T-cell (primary cell): ENCODE measurements around the gene GPR137B. TPM values are rescaled to one million over a fixed set of nuclear protein-coding genes. Genes with fewer than 3 reads are reported as not detected.

Experiments used
- ATAC-seq, 4 experiments: fragments of 200-7000 bp in 3 of 4; fragments of 150-1000 bp in 1 of 4; cut with Tn5 transposase; replicated peaks in 1 of 4; 1 replicate in 3 of 4; 2 replicates in 1 of 4; pipeline ENCODE4 v1.10.0; 2021; ENCODE audit warnings: moderate library complexity in 3 of 4, mild to moderate bottlenecking in 2 of 4, moderate number of reproducible peaks in 1 of 4
- CTCF ChIA-PET, 2 donors: fragments of 300-600 bp; sonication (Branson Sonifier 250); formaldehyde crosslinking; loops; one replicate each; lab custom pipeline; 2022; ENCODE audit warnings: antibody characterized with exemption in 2 of 2; lab: Charles Lee
- POLR2A ChIA-PET, 2 donors: fragments of 300-600 bp; sonication (Branson Sonifier 250); formaldehyde crosslinking; loops; one replicate each; lab custom pipeline; 2022; ENCODE audit warnings: antibody characterized with exemption in 2 of 2; lab: Charles Lee
- DNase-seq, 35 experiments: peaks; one replicate each; pipeline versions ENCODE4 v3.0.0 to v3.0.0-alpha.2; 2013 to 2023
- H3K27ac ChIP-seq: one replicate; pipeline ENCODE4 v1.5.1; 2013; ENCODE audit warnings: low read length
- H3K27me3 ChIP-seq, 2 experiments: replicated peaks in 1 of 2; 1 replicate in 1 of 2; 2 replicates in 1 of 2; pipeline versions ENCODE4 v1.6.1 to v1.7.0; 2013; ENCODE audit warnings: low read length in 1 of 2, mixed read lengths in 1 of 2; ENCODE audit not compliant: control insufficient read depth in 2 of 2, insufficient read depth in 2 of 2; ENCODE audit errors: extremely low read depth in 1 of 2
- H3K36me3 ChIP-seq, 2 donors: 1 replicate in 1 of 2; 2 replicates in 1 of 2; pipeline versions ENCODE4 v1.6.1 to v1.7.0; 2013; ENCODE audit warnings: low read length in 1 of 2; ENCODE audit not compliant: control insufficient read depth in 2 of 2, insufficient read depth in 1 of 2; ENCODE audit errors: extremely low read depth in 1 of 2
- H3K4me1 ChIP-seq, 2 experiments: 1 replicate in 1 of 2; 2 replicates in 1 of 2; pipeline versions ENCODE4 v1.6.1 to v1.7.0; 2013; ENCODE audit warnings: low read length in 2 of 2, mixed read lengths in 1 of 2; ENCODE audit not compliant: insufficient read depth in 2 of 2, control insufficient read depth in 1 of 2; ENCODE audit errors: extremely low read depth in 1 of 2
- H3K4me3 ChIP-seq, 2 donors: 1 replicate in 1 of 2; 2 replicates in 1 of 2; pipeline versions ENCODE4 v1.5.1 to v1.7.0; 2013; ENCODE audit warnings: mild to moderate bottlenecking in 2 of 2, low read length in 1 of 2, moderate library complexity in 1 of 2; ENCODE audit not compliant: control insufficient read depth in 1 of 2; ENCODE audit errors: extremely low read depth in 1 of 2
- H3K9me3 ChIP-seq: 2 replicates; pipeline ENCODE4 v1.7.0; 2013
- H3K27ac Mint-ChIP-seq, 2 donors: one replicate each; pipeline ENCODE4 v1.8.0; 2020 to 2021; ENCODE audit warnings: mild to moderate bottlenecking in 2 of 2, mixed read lengths in 2 of 2
- H3K27me3 Mint-ChIP-seq, 2 donors: one replicate each; pipeline ENCODE4 v1.8.0; 2021 to 2022; ENCODE audit warnings: mixed read lengths in 2 of 2
- H3K36me3 Mint-ChIP-seq: one replicate; pipeline ENCODE4 v1.8.0; 2021; ENCODE audit warnings: mixed read lengths
- H3K4me1 Mint-ChIP-seq, 3 donors: one replicate each; pipeline ENCODE4 v1.8.0; 2020 to 2022; ENCODE audit warnings: mixed read lengths in 3 of 3, mild to moderate bottlenecking in 1 of 3
- H3K4me3 Mint-ChIP-seq, 3 donors: one replicate each; pipeline ENCODE4 v1.8.0; 2020 to 2022; ENCODE audit warnings: mild to moderate bottlenecking in 3 of 3, mixed read lengths in 3 of 3, moderate library complexity in 3 of 3
- H3K9me3 Mint-ChIP-seq, 3 donors: one replicate each; pipeline ENCODE4 v1.8.0; 2020 to 2022; ENCODE audit warnings: mixed read lengths in 3 of 3
- WGBS: methylation state at CpG from one replicate; pipeline ENCODE4 v1.1.5; 2013; ENCODE audit warnings: missing lambda C conversion rate; ENCODE audit not compliant: insufficient coverage; 5-methylcytosine and 5-hydroxymethylcytosine counted together
- total RNA-seq, 35 experiments: library from RNA in 6 of 35; stranded (reverse) in 6 of 35; fragments of 120-200 nt in 1 of 35; gene quantifications; one replicate each; pipeline versions ENCODE4 v1.2.1 to v1.2.4 and lab custom pipeline; 2013 to 2026

The GPR137B gene
- total RNA-seq, 5 donors from 2014 or later (not counting 1 experiment from before 2014, with no cell fraction given), result 11.2 to 16.1 (median 12.2) TPM

- POLR2A ChIA-PET, result no interaction called here
- Mint-ChIP-seq H3K4me3 (no peak overlapping the region), H3K27ac (no peak overlapping the region), H3K36me3 (no peaks in the 10 kb centered on the region), H3K9me3 (no peaks in the 10 kb centered on the region), H3K27me3 (peaks cover 11 to 15% of the 10 kb centered on the region in 2 donors), H3K4me1 (peaks cover 0 to 4% (median 4%) of the 10 kb centered on the region in 3 donors)
- 92% methylated on average over 9 of the region's 12 CpGs for WGBS
- ATAC-seq, result no peak
- Histone ChIP-seq H3K4me3 (no peak overlapping the region), H3K9me3 (no peaks in the 10 kb centered on the region), H3K27me3 (peaks cover 0 to 24% of the 10 kb centered on the region in 2 experiments), H3K27ac (no peak overlapping the region), H3K36me3 (no peaks in the 10 kb centered on the region), H3K4me1 (peaks cover 0 to 3% of the 10 kb centered on the region in 2 experiments)
- no peak for DNase-seq
- CTCF ChIA-PET, result interaction anchor here in 1 of 2 donors (0.5 to 0.6 kb wide), 2 partner anchors 7 to 452 kb away, joined by 3 to 4 read pairs; no protein-coding TSS in a partner anchor
Observed at GRCh38 chr1:236099355-236099974, 42.9 kb upstream of the GPR137B start.

GRCh38 chr1:236100799-236101198 lies 41.5 kb upstream of the GPR137B start:
- ATAC-seq (no peak), DNase-seq (no peak)
- POLR2A ChIA-PET, result no interaction called here
- Histone ChIP-seq H3K4me1 (peaks cover 0 to 3% of the 10 kb centered on the region in 2 experiments), H3K27me3 (peaks cover 0 to 12% of the 10 kb centered on the region in 2 experiments), H3K36me3 (no peaks in the 10 kb centered on the region), H3K27ac (no peak overlapping the region), H3K9me3 (no peaks in the 10 kb centered on the region), H3K4me3 (no peak overlapping the region)
- CTCF ChIA-PET, result no interaction called here
- 93% methylated on average over 13 of the region's 15 CpGs for WGBS
- no peak overlapping the region for H3K4me3 Mint-ChIP-seq
- H3K9me3 Mint-ChIP-seq, result no peaks in the 10 kb centered on the region
- H3K27ac Mint-ChIP-seq, result no peak overlapping the region
- H3K4me1 Mint-ChIP-seq, result peaks cover 0 to 4% (median 4%) of the 10 kb centered on the region in 3 donors
- no peaks in the 10 kb centered on the region for H3K36me3 Mint-ChIP-seq
- peaks cover 2% of the 10 kb centered on the region in 2 donors for H3K27me3 Mint-ChIP-seq

- H3K4me3 ChIP-seq, result no peak overlapping the region
- H3K4me1 ChIP-seq, result peaks cover 0 to 3% of the 10 kb centered on the region in 2 experiments
- no peaks in the 10 kb centered on the region for H3K36me3 ChIP-seq
- Mint-ChIP-seq H3K9me3 (no peaks in the 10 kb centered on the region), H3K27ac (no peak overlapping the region), H3K27me3 (no peaks in the 10 kb centered on the region), H3K4me1 (peaks cover 0 to 4% (median 4%) of the 10 kb centered on the region in 3 donors), H3K4me3 (no peak overlapping the region), H3K36me3 (no peaks in the 10 kb centered on the region)
- no peaks in the 10 kb centered on the region for H3K9me3 ChIP-seq
- 72% methylated on average over 9 of the region's 10 CpGs for WGBS
- H3K27me3 ChIP-seq, result peaks cover 0 to 12% of the 10 kb centered on the region in 2 experiments
- no peak for DNase-seq
- POLR2A ChIA-PET, result no interaction called here
- no peak overlapping the region for H3K27ac ChIP-seq
- no peak for ATAC-seq
- CTCF ChIA-PET, result interaction anchor here in 1 of 2 donors (0.6 kb wide), 1 partner anchor 68 kb away, joined by 5 read pairs; no protein-coding TSS in a partner anchor
Observed at GRCh38 chr1:236101233-236102200, 40.8 kb upstream of the GPR137B start.

- ChIA-PET POLR2A (no interaction called here), CTCF (interaction anchor here (0.6 to 1.2 kb wide), 4 partner anchors 40 to 358 kb away, joined by 3 to 5 read pairs (median 3); partner anchors contain the start of gene GPR137B (in 1 of the 2))
- Histone ChIP-seq H3K36me3 (no peaks in the 10 kb centered on the region), H3K4me3 (no peak overlapping the region), H3K27me3 (peaks cover 0 to 8% of the 10 kb centered on the region in 2 experiments), H3K27ac (no peak overlapping the region), H3K4me1 (peaks cover 0 to 3% of the 10 kb centered on the region in 2 experiments), H3K9me3 (no peaks in the 10 kb centered on the region)
- H3K9me3 Mint-ChIP-seq, result no peaks in the 10 kb centered on the region
- H3K4me1 Mint-ChIP-seq, result peaks cover 0 to 4% (median 2%) of the 10 kb centered on the region in 3 donors
- no peaks in the 10 kb centered on the region for H3K27me3 Mint-ChIP-seq
- 60% methylated on average over 1 of the region's 11 CpGs for WGBS
- H3K36me3 Mint-ChIP-seq, result no peaks in the 10 kb centered on the region
- H3K4me3 Mint-ChIP-seq, result no peak overlapping the region
- no peak overlapping the region for H3K27ac Mint-ChIP-seq
- DNase-seq (no peak), ATAC-seq (no peak)
Observed at GRCh38 chr1:236102611-236103010, 39.7 kb upstream of the GPR137B start.

- Histone ChIP-seq H3K9me3 (no peaks in the 10 kb centered on the region), H3K4me3 (no peak overlapping the region), H3K27me3 (peaks cover 0 to 8% of the 10 kb centered on the region in 2 experiments), H3K27ac (no peak overlapping the region), H3K36me3 (no peaks in the 10 kb centered on the region), H3K4me1 (peaks cover 0 to 3% of the 10 kb centered on the region in 2 experiments)
- Mint-ChIP-seq H3K36me3 (no peaks in the 10 kb centered on the region), H3K4me1 (peaks cover 0 to 4% (median 2%) of the 10 kb centered on the region in 3 donors), H3K27me3 (no peaks in the 10 kb centered on the region), H3K27ac (no peak overlapping the region), H3K4me3 (no peak overlapping the region), H3K9me3 (no peaks in the 10 kb centered on the region)
- WGBS, result 14% methylated on average over 1 of the region's 7 CpGs
- POLR2A ChIA-PET, result no interaction called here
- no peak for ATAC-seq
- DNase-seq, result no peak
- CTCF ChIA-PET, result interaction anchor here (0.6 to 1.5 kb wide), 3 partner anchors 40 to 397 kb away, joined by 3 read pairs; partner anchors contain the start of gene GPR137B (in 1 of the 2)
Observed at GRCh38 chr1:236103059-236103458, 39.3 kb upstream of the GPR137B start.

- CTCF ChIA-PET, result interaction anchor here in 1 of 2 donors (0.7 to 1.5 kb wide), 3 partner anchors 381 to 423 kb away, joined by 3 to 6 read pairs (median 3); no protein-coding TSS in a partner anchor
- no peak overlapping the region for H3K27ac Mint-ChIP-seq
- H3K4me3 ChIP-seq, result no peak overlapping the region
- ATAC-seq, result peak; percentile 48 to 66 (median 56)
- POLR2A ChIA-PET, result no interaction called here
- H3K4me1 ChIP-seq, result peaks cover 0 to 3% of the 10 kb centered on the region in 2 experiments
- no peaks in the 10 kb centered on the region for H3K36me3 Mint-ChIP-seq
- H3K4me3 Mint-ChIP-seq, result no peak overlapping the region
- peak; percentile 8 to 80 (median 42) for DNase-seq
- H3K27ac ChIP-seq, result no peak overlapping the region
- no peaks in the 10 kb centered on the region for H3K27me3 Mint-ChIP-seq
- H3K9me3 Mint-ChIP-seq, result no peaks in the 10 kb centered on the region
- H3K9me3 ChIP-seq, result no peaks in the 10 kb centered on the region
- no peaks in the 10 kb centered on the region for H3K36me3 ChIP-seq
- H3K27me3 ChIP-seq, result peaks cover 0 to 8% of the 10 kb centered on the region in 2 experiments
- 31% methylated on average over 11 of the region's 13 CpGs for WGBS
- peaks cover 0 to 4% (median 2%) of the 10 kb centered on the region in 3 donors for H3K4me1 Mint-ChIP-seq
Observed at GRCh38 chr1:236103646-236104218, 38.6 kb upstream of the GPR137B start.
